Inflammatory macrophage treated with lipopolysaccharide for 1 hour (primary cell): ENCODE data around the gene SIRPA.

ENCODE experiments used
- DNase-seq, 2 donors: peaks; one replicate each; pipeline ENCODE4 v3.0.0-alpha.2; 2020 to 2022

Gene SIRPA

DNA sequence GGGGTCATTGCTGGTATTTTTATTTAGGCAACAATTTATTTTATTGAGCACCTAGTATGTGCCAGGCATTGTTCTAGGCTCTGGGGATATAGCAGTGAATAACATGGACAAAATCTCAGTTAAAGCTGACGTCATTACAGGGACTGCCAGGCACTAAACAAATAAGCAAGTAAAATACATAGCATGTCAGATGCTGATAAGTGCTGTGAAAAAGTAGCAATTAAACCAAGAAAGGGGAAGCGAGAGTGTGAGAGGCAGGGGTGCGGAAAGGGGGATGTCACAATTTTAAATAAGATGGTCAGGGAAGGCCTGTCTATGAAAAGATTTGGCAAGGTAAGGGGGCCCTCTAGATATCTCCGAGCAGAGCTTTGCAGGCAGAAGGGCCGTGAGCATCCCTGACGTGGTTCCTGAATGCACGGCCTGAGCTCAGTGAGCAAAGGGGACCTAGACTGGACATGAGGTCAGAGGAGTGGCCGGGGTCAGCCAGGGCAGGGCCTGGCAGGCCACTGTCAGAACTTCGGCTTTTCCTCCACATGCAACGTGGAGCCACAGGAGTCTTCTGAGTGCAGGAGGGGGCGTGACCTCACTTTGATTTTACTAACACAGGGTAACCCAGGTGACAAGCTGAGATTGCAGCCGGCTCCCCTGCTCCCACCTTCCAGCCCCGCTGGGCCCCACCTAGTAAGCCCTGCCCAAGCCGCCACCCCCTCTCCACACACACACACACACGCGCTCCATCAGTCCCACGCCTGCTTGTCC, 24.2 kb upstream of the SIRPA start:
- peak; percentile 62 to 68 for DNase-seq

DNA sequence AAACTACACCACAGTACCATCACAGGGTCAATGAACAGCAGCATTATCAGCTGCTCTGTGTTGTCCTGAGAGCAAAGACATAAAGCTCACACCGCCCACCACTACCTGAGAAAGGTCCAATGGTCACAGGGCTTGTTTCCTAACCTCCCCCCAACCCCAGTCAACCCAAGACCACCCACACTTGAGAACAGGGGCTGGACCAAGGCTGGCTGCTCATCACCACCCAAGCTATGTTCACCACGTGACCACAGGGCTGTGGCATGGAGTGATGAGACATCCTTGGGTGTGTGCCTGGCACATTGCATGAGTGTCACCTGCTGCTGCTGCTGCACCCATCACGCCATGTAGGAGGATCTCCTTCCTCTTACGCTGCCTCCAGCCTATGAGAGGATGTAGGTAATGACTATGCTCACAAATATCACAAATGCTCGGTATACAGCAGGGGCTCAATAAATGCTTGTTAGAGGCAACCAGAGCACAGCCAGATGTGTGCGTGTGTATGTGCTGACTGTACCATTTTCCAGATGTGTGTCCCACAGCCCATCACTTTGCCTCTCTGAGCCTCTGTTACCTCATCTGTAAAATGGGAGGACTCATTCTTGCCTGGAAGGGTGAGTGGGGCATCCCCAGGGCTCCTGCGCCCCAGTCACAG, 23.3 kb upstream of the SIRPA start:
- peak; percentile 62 to 94 for DNase-seq

DNA sequence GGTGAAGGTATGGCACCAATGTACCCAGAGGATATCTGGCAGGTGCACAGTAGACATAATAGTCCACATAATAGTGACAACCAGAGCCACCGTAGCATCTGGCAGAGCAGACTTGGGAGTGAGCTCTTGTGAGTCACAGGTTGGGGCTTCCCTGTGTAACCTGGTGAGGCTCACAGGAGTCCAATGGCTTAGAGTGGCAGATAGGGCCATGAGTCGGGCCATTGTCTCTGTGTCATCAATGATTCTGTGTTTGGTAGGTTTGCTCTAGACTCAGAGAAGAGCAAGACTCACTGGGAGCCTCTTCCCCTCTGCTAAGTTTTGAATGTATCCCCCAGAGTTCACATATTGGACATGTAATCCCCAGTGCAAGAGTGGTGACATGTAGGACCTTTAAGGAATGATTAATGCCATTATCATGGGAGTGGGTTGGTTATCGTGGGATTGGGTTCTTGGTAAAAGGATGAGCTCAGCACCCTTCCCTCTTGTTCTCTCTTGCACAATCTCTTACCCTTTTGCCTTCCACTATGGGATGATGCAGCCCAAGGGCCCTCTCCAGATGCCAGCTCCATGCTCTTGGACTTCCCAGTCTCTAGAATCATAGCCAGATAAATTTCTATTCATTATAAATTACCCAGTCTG, 22.6 kb upstream of the SIRPA start:
- peak; percentile 53 to 85 for DNase-seq

DNA sequence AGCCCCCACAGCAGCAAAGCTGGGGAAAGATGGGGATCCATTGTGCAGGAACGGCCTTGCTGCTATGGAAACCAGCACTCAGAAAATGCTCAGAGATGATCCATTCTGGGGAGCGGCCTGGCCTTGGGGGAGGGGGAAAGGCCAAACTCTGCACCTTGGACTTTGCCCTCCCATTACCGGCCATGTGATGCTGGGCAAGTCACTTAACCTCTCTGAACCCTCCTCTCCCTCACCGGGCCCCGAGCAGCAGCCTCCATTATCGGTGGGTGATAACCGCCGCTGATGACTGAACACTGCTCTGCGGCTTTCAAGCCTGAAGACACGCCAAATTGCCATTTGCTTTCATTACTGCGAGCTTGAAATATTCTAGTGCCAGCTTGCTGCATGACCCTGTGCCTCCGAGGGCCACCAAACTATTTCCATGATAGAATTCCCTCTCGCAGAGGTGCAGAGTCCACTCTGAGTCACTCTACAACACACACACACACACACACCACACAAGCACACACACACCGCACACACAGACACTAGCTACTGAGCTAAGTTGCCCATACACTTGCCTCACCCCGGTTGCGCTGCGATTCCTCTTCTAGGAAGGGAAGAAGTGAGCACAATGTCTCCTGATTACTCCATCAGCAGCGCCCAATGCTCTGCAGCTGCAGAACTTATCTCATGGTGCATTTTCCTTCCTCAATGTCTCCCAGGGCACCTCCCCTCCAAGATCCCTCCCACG, 20.6 kb upstream of the SIRPA start:
- DNase-seq = peak; percentile 94 to 96

DNA sequence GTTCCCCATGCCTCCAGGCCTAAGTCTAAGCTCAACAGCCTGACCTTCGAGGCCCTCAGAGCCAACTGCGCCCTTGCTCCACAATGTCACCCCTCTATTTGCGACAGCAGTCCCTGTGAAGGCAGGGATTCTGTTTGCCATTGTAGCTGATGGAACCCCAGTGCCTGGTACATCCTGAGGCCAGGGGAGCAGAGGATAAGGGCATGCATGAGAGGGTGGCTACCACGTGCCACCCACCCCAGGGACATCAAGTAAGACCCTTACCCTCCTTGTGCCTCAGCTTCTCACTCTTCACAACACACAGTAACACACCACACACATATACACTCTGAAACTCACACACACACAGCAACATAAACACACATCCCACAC, 20.0 kb upstream of the SIRPA start:
- no peak for DNase-seq

DNA sequence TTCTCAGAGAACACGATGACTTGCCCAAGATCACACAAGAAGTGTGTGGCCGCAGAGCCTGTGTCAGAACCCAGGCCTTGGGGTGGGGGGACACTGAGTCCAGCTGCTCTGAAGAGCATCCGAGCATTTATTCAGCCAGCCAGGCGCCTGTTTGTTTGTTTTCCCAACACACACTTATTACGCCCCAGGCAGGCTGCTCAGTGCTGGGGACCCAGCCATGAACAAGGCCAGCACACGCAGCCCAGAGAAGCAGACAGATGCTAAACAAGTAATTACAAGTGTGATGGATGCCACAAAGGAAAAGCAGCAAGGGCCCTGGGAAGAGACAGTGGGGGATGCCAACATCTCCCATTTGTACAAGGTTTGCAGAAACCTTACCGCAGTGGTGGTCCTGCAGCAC, 19.4 kb upstream of the SIRPA start:
- DNase-seq = no peak

DNA sequence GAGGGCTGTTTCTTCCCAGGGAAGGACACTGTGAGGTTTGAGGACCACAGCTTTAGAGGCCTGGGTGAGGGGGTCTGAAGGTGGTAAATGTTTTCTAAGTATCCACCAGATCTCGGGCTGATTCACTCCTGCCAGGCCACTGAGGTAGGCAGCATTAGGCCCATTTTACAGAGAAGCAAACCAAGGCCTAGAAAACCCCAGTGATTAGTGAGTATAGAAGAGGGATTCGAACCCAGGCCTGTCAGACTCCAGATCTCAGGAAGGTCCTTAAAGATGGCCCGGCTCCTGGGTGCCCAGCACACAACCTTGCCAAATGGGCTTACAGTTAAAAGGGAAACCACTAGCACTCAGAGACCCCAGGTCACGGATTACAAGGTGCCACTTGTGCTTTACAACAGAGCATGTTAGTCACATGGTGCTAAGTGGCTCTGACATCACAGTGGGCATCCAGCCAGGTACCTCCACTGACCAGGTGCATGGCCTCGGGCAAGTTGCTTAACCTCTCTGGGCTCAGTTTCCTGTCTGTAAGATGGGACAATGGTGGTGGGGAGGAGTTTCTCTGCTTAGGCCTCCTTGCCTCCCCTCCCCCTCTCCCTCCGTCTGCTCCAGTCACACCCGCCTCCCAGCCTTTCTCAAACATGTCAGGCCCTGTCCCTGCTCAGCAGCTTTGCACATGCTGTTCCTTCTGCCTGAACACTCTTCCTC, 18.8 kb upstream of the SIRPA start:
- DNase-seq = no peak

DNA sequence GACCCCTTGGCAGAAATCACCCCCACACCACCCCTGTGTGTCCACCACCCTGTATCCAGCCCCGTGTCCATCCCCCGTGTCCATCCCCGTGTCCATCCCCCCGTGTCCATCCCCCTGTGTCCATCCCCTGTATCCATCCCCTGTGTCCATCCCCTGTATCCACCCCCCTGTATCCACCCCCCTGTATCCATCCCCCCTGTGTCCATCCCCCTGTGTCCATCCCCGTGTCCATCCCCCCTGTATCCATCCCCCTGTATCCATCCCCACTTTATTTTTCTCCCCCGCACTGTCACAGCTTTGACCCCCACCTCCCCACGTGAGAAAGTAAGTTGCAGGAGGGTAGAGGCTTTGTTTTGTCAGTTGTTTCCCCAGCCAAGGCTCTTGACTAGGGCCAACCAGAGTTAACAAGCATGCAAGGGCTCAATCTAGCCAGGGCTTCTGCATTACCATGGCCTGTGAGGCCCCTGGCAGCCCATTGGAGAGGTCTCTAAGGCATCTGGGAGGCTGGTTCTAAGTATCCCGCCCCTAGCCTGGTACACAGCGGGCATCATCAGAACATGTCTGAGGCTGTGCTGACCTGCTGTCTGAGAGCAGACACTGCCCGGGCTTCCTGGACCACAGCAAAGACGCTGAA, 18.1 kb upstream of the SIRPA start:
- no peak for DNase-seq

DNA sequence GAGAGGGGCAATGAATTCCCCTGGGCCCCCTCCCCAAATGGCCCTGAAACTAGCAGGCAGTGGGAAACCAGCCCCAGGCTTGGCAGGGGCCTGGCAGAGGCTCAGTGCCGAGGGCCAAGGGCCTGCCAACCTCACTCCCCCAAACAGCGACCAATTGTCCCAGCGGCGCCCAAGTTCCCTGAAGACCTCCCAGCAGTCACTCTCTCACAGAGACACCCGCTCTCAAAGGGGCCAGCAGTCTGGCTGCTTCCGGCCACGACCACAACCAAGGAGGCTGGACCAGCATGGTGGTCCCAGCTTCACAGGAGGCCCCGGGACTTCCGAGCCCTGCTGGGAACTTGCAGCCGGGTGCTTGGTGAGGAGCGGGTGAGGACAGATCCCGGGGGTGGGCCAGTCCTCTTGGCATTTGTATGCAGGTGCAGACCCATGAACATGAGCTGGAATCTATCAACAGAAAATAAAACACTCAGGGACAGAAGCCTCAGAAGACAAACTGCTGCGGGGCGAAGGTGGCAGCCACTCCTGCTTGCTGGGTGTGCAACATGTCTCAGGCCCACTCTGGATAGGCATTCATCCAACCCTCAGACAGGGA, 17.5 kb upstream of the SIRPA start:
- no peak for DNase-seq

DNA sequence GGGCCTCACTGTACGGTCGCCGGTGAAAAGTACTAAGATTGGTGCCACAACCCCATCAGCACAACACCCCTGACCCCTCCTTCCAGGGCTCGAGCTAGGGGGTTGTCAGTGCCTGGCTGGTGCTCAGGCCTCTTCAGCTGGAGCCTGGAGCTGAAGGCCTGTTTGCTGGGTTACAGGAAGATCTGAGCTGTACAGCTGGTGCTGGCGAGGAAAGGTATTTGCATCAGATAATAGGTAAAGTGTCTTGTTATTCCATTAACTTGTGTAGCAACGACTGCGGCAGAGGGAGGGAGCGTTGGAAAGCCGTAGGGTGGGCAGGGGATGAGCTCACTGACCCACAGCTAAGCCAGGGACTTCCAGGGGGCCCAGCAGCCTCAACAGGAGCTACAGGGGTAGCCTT, 15.8 kb upstream of the SIRPA start:
- DNase-seq = no peak

DNA sequence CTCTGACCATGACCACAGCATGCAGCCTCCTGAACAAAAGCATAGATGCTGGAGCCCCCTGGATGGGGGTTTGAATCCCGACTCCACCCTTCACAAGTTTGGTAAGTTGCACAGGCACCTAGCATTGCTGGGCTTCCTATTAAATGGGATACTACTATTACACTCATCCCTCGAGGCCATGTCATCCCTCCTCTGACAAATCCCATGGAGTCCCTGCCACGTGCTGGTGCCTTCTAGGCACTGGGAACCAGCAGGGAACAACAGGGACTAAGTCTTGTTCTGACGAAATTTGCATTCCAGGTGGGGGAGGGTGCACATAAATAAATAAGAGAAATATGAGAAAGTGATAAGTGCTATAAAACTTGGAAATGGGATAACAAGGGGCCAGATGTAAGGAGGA, 15.3 kb upstream of the SIRPA start:
- no peak for DNase-seq

DNA sequence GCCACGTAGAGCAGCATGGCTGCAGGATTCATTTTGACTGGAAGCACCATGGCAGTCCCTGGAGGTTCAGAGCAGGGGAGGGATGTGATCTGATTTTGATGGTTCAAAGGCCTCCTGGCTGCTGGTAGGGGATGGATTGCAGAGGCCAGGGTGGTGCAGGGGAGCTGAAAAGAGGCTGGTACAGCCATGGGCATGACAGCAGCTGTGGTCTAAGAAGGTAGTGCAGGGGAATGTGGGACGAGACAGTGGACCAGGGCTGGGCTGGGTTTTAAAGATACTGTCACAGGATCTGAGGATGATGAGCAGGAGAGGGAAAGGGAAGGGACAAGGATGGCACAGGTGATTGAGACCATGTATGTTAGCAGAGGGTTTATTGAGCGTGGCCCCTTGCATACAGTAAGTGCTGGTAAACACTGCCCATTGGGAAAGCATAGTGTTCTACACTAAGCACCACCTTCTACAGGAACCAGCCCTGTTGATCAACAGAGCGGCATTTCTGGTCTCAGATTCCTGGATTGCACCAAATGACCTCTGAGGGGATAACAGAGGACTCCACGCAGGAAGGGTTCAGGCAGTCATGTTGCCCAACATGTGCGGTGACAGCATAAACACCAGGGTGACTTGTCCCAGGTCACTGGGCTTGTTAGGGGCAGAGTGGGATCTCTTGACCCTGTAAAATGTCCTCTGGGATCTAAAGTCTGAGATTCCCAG, 14.5 kb upstream of the SIRPA start:
- DNase-seq = peak in 1 of 2 donors; percentile 52

DNA sequence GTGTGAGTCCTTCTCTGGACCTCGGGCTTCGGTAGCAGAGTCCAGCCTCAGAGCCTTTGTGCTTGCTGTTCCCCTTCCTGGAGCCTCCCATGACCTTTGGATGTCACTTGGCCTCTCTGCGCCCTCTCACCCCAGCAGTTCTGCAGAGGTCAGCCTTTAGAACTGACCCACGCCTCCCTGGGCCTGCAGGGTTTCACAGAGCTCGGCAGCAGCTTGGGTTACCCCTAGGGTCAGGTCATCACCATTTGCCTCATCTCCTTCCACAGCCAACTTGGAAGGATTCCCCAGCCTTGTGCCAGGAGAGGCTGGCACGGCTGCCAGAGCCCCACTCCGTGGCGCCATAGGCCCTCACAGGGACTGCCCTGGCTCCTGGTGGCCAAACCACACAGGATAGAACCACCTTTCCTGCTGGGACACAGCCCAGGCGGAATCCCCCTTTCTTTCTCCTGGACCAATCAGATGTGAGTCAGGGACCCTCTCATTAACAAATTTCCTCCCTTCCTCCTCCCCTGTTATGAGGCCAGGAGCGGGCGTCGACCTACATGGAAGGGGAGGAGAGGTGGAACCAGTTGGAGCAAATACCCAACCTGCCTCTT, 13.9 kb upstream of the SIRPA start:
- peak; percentile 38 to 65 for DNase-seq

DNA sequence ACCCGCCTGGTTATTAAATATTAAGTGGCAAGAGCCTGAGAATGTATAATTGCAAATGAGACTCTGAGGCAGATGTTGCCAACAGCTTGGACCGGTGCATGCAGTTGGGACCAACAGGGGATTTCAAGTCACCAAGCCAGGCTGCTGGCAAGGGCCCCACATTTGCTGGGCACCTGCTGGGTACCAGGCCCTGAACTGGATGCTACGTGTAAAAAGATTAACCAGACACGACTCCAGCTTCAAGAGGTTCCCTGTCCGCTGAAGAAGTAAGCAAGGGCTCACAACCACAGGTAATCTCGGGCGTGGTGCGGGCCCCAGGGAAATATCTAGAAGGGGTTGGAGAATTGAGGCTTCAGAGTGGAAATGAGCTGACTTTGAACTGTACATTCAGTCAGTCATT, 13.2 kb upstream of the SIRPA start:
- no peak for DNase-seq

DNA sequence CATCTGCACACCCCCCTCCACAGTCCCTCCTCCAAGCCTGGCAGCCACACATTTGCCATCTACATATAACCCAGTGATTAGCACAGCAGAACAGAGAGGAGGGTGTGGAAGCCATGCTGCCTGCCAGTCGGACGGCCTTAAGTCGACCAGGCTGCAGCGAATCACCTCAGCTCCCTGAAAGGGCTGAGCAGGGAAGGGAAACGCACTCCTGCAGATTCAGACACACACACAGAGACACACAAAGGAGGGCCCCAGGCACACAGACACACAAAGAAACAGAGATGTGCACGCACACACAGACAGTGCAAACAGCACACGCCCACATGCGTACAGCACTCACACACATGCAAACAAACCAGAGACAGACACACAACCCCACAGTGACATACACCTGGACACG, 11.2 kb upstream of the SIRPA start:
- no peak for DNase-seq

DNA sequence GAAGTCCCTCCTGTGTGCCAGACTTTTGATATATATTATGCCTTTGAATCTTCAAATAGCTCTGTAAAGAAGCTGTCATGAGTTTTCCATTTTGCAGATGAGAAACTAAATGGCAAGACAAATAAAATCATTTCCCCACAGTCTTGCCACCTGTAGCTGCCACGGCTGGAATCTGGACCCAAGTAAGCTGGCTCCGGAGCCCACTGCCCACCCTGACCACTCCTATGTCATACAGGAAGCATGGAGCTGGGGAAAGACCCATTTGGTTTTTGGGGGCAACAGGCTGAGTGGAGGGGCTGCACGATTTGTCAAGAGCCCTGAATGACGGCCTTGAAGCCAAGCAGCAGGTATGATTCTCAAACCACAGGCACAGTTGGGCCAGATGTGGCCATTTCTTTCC, 10.0 kb upstream of the SIRPA start:
- no peak for DNase-seq

DNA sequence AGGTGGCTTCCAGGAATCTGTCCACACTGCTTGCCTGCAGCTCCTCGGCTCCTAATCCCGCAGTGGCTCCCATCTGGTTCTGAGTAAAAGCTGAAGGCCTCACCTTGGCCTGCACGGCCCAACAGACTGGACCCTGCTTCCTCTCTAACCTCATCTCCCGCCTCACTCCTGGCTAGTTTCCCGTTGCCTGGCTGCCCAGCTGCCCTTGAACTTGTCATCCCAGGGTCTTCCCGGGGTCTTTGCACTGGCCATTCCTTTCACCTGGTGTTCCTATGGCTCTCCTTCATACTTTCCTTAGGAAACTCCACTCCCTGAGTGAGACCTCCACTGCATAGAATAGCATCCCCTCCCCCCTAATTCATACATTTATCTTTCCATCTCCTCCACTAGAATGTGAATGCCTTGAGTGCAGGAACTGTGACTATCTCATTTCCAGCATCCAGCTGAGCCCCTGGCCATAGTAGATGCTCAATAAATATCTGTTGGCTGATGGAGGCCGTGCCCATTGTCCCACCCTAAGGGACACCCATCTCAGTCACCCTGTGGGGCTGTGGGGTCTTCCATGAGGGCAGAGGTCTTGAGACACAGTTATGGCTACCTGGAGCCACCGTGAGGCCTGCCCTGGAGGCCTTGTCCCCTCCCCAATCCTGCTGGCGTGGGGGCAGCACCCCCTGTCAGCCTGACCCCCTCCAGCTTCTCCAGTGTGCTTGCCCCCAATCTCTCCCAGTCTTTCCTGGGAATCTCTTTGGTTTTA, 9.1 kb upstream of the SIRPA start:
- no peak for DNase-seq

DNA sequence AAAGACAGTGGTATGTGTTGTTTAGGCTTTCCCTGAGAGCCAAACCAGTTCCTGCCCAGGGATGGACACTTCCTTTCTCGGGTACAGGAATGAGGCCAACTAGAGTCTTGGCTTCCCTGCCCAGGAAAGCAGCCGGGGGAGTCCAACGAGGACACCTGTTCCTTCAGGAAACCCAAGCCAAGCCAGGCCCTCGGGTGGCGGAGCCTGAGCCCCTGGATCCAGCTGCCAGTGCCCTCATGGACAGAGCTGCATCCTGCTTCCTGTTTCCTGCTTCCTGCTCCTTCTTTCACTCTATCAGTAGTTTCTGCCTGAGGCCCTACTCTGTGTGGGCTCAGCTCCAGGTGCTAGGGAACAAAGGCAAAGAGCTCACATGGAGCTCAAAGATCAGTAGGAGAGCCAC, 7.9 kb upstream of the SIRPA start:
- no peak for DNase-seq

DNA sequence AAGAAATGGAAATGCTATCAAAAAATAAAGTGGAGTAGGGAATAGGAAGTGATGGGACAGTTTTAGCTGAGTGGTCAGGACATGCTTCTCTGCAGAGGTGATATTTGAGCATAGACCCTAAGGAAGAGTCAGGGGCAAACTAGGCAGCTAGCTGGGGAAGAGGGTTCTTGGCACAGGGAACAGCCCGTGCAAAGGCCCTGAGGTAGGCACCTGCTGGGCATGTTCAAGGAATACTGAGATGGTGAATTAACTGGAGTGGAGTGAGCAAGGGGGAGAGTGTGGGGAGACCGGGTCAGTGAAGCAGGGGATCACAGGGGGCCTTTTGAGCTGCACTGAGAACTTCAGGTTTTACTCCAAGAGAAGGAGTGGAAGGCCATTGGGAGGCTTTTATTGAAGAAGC, 7.5 kb upstream of the SIRPA start:
- DNase-seq = no peak

DNA sequence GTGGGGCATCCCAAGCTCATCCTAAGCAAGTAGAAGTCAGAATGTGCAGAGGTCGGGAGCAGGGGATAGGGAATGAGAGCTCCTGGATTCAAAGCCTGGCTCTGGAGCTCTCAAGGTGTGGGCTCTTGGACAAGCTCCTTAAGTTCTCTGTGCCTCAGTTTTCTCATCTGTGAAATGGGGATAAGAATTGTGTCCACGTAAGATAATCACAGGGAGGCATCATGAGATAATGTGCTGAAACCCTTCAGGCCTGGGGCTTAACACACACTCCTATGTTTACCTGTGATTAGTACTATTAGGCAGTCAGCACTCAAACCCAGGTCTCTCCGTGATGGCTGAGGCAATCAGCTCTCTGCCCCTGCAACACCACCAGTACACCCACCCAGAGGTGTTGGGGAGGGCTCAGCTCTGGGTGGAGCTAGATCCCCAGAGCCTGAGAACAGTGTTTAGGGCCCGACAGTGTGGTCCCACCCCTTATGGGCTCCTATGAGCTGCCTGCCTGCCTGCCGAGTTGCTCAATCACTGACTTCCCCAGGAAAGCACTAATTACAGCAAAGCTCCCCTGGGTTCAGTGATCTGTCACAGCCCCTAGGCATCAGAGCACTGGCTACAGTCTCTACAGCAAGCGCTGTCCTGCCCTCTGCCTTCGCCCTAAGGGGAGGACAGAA, 6.3 kb upstream of the SIRPA start:
- peak; percentile 91 for DNase-seq
